T follicular helper cell (primary cell): ENCODE measurements around the gene SSC5D.
A peak's percentile ranks its signal among the peaks of the same experiment; 100 is the strongest.
"Not testable (repeated sequence)": the region's sequence is repeated elsewhere in the genome, so short reads cannot be mapped to it uniquely, and the experiment has no call there.

ENCODE experiments used
- DNase-seq: peaks from one replicate; pipeline ENCODE4 v3.0.0-alpha.2; 2020; ENCODE audit warnings: low read depth
- total RNA-seq, 2 experiments: gene quantifications; one replicate each; lab custom pipeline; 2026; lab: John Stamatoyannopoulos, UW

Gene SSC5D
- 0.13 to 0.48 reads per million in 2 experiments for total RNA-seq

GRCh38 chr19:55487924-55488687, at the start of gene SSC5D:
TSS of gene SSC5D (plus strand) at chr19:55488436. CDS start at chr19:55488590, 154 bp downstream.
- no peak for DNase-seq

- no peak for DNase-seq
Measured at GRCh38 chr19:55439052-55439451, 49.2 kb upstream of the SSC5D start.

GRCh38 chr19:55440411-55441105, 47.7 kb upstream of the SSC5D start:
- DNase-seq, result no peak

GRCh38 chr19:55441319-55441691, 46.9 kb upstream of the SSC5D start:
- DNase-seq, result no peak

GRCh38 chr19:55441692-55442321, 46.4 kb upstream of the SSC5D start:
- no peak for DNase-seq

GRCh38 chr19:55442372-55442961, 45.8 kb upstream of the SSC5D start:
- no peak for DNase-seq

- DNase-seq, result no peak
Measured at GRCh38 chr19:55443045-55443823, 45.0 kb upstream of the SSC5D start, which contains the start of gene SHISA7. TSS of gene SHISA7 (minus strand) at chr19:55443300. CDS start at chr19:55442863, 437 bp downstream.

GRCh38 chr19:55443824-55444480, 44.3 kb upstream of the SSC5D start:
- no peak for DNase-seq

GRCh38 chr19:55444646-55445045, 43.6 kb upstream of the SSC5D start:
- DNase-seq, result no peak

GRCh38 chr19:55446060-55446459, 42.2 kb upstream of the SSC5D start:
- no peak for DNase-seq

GRCh38 chr19:55447421-55448174, 40.6 kb upstream of the SSC5D start:
- DNase-seq, result no peak

- DNase-seq, result not testable (repeated sequence)
Measured at GRCh38 chr19:55448175-55448490, 40.1 kb upstream of the SSC5D start.

GRCh38 chr19:55449469-55449868, 38.8 kb upstream of the SSC5D start:
- DNase-seq, result no peak

GRCh38 chr19:55451163-55451964, 36.9 kb upstream of the SSC5D start:
- DNase-seq, result no peak

- peak; percentile 26 for DNase-seq
Measured at GRCh38 chr19:55451965-55452748, 36.1 kb upstream of the SSC5D start.

- no peak for DNase-seq
Measured at GRCh38 chr19:55452749-55453346, 35.4 kb upstream of the SSC5D start.

GRCh38 chr19:55453511-55454260, 34.5 kb upstream of the SSC5D start:
- no peak for DNase-seq
